K562 (cell line): ENCODE data around the gene GPX5. TPM values are rescaled to one million over a fixed set of nuclear protein-coding genes. Genes with fewer than 3 reads are reported as not detected.

ENCODE experiments used
- ATAC-seq: fragments of 200-7000 bp; cut with Tn5 transposase; 3 replicates; pipeline ENCODE4 v1.9.1; 2020; ENCODE audit warnings: moderate library complexity
- BruUV-seq: library from RNA; stranded (reverse); fragments of 400-500 nt; replicated peaks from 2 replicates; lab custom pipeline; 2021; lab: Mats Ljungman, UMichigan
- CTCF ChIA-PET: fragments of 300-600 bp; formaldehyde crosslinking; extraction: SDS; loops from one replicate; lab custom pipeline; 2021; ENCODE audit warnings: low intra/inter-chr PET ratio; lab: Yijun Ruan, JAX
- POLR2A ChIA-PET: fragments of 300-600, 350-650 bp; sonication (Branson Sonifier 250); formaldehyde crosslinking; extraction: SDS; loops from one replicate; lab custom pipeline; 2021; ENCODE audit warnings: antibody characterized with exemption, inconsistent platforms; lab: Yijun Ruan, JAX
- DNase-seq, 4 experiments: peaks; one replicate each; pipeline versions ENCODE4 v3.0.0 to v3.0.0-alpha.2; 2011 to 2018; ENCODE audit warnings: low spot score in 3 of 4, mixed read lengths in 3 of 4; ENCODE audit errors: extremely low read depth in 1 of 4
- FAIRE-seq: peaks from 2 replicates; lab custom pipeline; 2011; peaks lifted over from hg19 to GRCh38; lab: Jason Lieb, UNC
- H2AFZ ChIP-seq: 2 replicates; pipeline ENCODE4 v1.6.0; 2011; ENCODE audit warnings: low read depth, low read length, control low read depth, inconsistent platforms
- H3K27ac ChIP-seq: fragments of 200-600 bp; 3 replicates; pipeline ENCODE4 v1.8.0; 2011; ENCODE audit warnings: low read depth, mild to moderate bottlenecking, control low read depth, inconsistent platforms, low read length, moderate library complexity, mixed read lengths; ENCODE audit errors: extremely low read depth
- H3K27me3 ChIP-seq, 2 experiments: fragments of 300-600 bp in 1 of 2; 2 replicates in 1 of 2; 3 replicates in 1 of 2; pipeline versions ENCODE4 v1.6.0 to v1.8.0; 2011; ENCODE audit warnings: inconsistent platforms in 2 of 2, low read length in 2 of 2, mild to moderate bottlenecking in 1 of 2, mixed read lengths in 1 of 2, moderate library complexity in 1 of 2; ENCODE audit not compliant: control insufficient read depth in 2 of 2, insufficient read depth in 2 of 2
- H3K36me3 ChIP-seq: fragments of 300-600 bp; 3 replicates; pipeline ENCODE4 v1.8.0; 2011; ENCODE audit warnings: mild to moderate bottlenecking, low read length, inconsistent platforms; ENCODE audit not compliant: control insufficient read depth, insufficient read depth
- H3K4me1 ChIP-seq, 2 experiments: fragments of 200-600 bp in 1 of 2; replicated peaks in 1 of 2; 2 replicates in 1 of 2; 3 replicates in 1 of 2; pipeline versions ENCODE4 v1.5.1 to v1.8.0; 2011; ENCODE audit warnings: inconsistent platforms in 2 of 2, low read length in 2 of 2, mild to moderate bottlenecking in 1 of 2, mixed read lengths in 1 of 2, moderate library complexity in 1 of 2; ENCODE audit not compliant: control insufficient read depth in 2 of 2, insufficient read depth in 2 of 2
- H3K4me2 ChIP-seq: 2 replicates; pipeline ENCODE4 v1.6.1; 2011; ENCODE audit warnings: low read length, control low read depth, inconsistent platforms, mixed read lengths; ENCODE audit not compliant: insufficient read depth
- H3K4me3 ChIP-seq: fragments of 200-600 bp; sonication (generic), shearing (Covaris generic); 2 replicates; pipeline ENCODE4 v1.5.1; 2016; ENCODE audit warnings: control low read depth, inconsistent platforms
- H3K79me2 ChIP-seq: fragments of 200-600 bp; 3 replicates; pipeline ENCODE4 v1.8.0; 2011; ENCODE audit warnings: low read length, inconsistent platforms; ENCODE audit not compliant: control insufficient read depth, insufficient read depth
- H3K9ac ChIP-seq, 2 experiments: 2 replicates each; pipeline versions ENCODE4 v1.6.0 to v1.6.1; 2011; ENCODE audit warnings: low read depth in 2 of 2, low read length in 2 of 2, control low read depth in 1 of 2, inconsistent platforms in 1 of 2, mild to moderate bottlenecking in 1 of 2, mixed read lengths in 1 of 2; ENCODE audit not compliant: insufficient read depth in 1 of 2
- H3K9me1 ChIP-seq: one replicate; pipeline ENCODE4 v1.6.0; 2011; ENCODE audit warnings: inconsistent platforms, mild to moderate bottlenecking, low read length, moderate library complexity; ENCODE audit not compliant: control insufficient read depth, insufficient read depth
- H3K9me3 ChIP-seq: replicated peaks from 2 replicates; pipeline ENCODE4 v1.5.1; 2011; ENCODE audit warnings: low read depth, low read length, inconsistent platforms; ENCODE audit not compliant: control insufficient read depth, insufficient read depth
- H4K20me1 ChIP-seq: replicated peaks from 2 replicates; pipeline ENCODE4 v1.6.1; 2011; ENCODE audit warnings: low read length, inconsistent platforms, mixed read lengths; ENCODE audit not compliant: control insufficient read depth, insufficient read depth
- HOMEZ ChIP-seq: fragments of 250-450 bp; sonication (Bioruptor Pico); IDR thresholded peaks from 2 replicates; pipeline ENCODE4 v1.4.0; 2020; ENCODE audit warnings: mild to moderate bottlenecking, moderate library complexity
- KAT8 ChIP-seq: fragments of 450-650 bp; IDR thresholded peaks from 2 replicates; pipeline ENCODE4 v1.6.1; 2016; ENCODE audit warnings: low read depth, mild to moderate bottlenecking
- MAFG ChIP-seq: fragments of 450-650 bp; conservative IDR thresholded peaks from 2 replicates; pipeline ENCODE4 v1.6.1; 2016; ENCODE audit warnings: missing genetic modification characterization, missing compliant biosample characterization
- TEAD4 ChIP-seq, 2 experiments: sonication (generic) in 1 of 2; formaldehyde crosslinking in 1 of 2; IDR thresholded peaks; 2 replicates each; pipeline versions ENCODE4 v1.6.1 to v1.8.0; 2012 to 2022; ENCODE audit warnings: borderline replicate concordance in 1 of 2, inconsistent platforms in 1 of 2, low read length in 1 of 2, mild to moderate bottlenecking in 1 of 2, missing genetic modification reagents in 1 of 2
- ZBTB33 ChIP-seq: sonication (generic); formaldehyde crosslinking; IDR thresholded peaks from 2 replicates; pipeline ENCODE4 v1.8.1; 2023; ENCODE audit warnings: mild to moderate bottlenecking, missing genetic modification reagents
- WGBS: fragments of 100-300 bp; shearing (Covaris generic); methylation state at CpG from one replicate; pipeline ENCODE4 v1.1.6; 2016; ENCODE audit warnings: low coverage, mixed read lengths; ENCODE audit not compliant: insufficient coverage; ENCODE audit errors: missing lambda C conversion rate; 5-methylcytosine and 5-hydroxymethylcytosine counted together
- in situ Hi-C: fragments of 300-500 bp; cut with MboI; formaldehyde crosslinking; loops from 4 replicates; pipeline ENCODE4 v1.15.0; 2018; ENCODE audit warnings: inconsistent platforms, mixed read lengths
- intact Hi-C: fragments of 100-400 bp; cut with micrococcal nuclease; formaldehyde crosslinking; loops from 2 replicates; pipeline ENCODE4 v1.14.2; 2022
- polyA plus RNA-seq, 8 experiments: library from polyadenylated mRNA; depleted of rRNA in 4 of 8; stranded (reverse) in 5 of 8; unstranded in 3 of 8; fragments of >200 nt; fragmentation: Nextera tagmentation in 2 of 8; fragmentation: Illumina TruSeq in 1 of 8; extraction: Ambion mirVana in 2 of 8; extraction: Trizol in 1 of 8; gene quantifications; 2 replicates each; pipeline versions ENCODE4 v1.2.1 to v1.2.3, GENCODE V29; 2011 to 2014; ENCODE audit warnings: inconsistent platforms in 1 of 8, missing spikeins in 1 of 8
- total RNA-seq, 7 experiments: library from RNA; depleted of rRNA in 6 of 7; stranded (reverse); fragments of >200 nt in 6 of 7; fragmentation: Illumina TruSeq in 2 of 7; extraction: Trizol in 2 of 7; gene quantifications; 2 replicates each; pipeline versions ENCODE4 v1.2.1 to v1.2.3, GENCODE V29; 2011 to 2021; ENCODE audit warnings: low replicate concordance in 1 of 7

The GPX5 gene
- total and polyA plus RNA-seq, 9 of the 15 experiments (the other 6 are each of a cell fraction or from before 2014, with no cell fraction given) = 0.07 to 0.18 (median 0.15) TPM; not detected in 6

- 92% methylated on average over 46 of the region's 51 CpGs for WGBS
- no peak overlapping the region for H3K9ac ChIP-seq
- H2AFZ ChIP-seq = no peak overlapping the region
- CTCF ChIA-PET = no interaction called here
- H3K79me2 ChIP-seq = no peaks in the 10 kb centered on the region
- no peaks in the 10 kb centered on the region for H3K36me3 ChIP-seq
- in situ Hi-C loops = no loop called here
- no peak overlapping the region for H3K4me3 ChIP-seq
- H3K4me1 ChIP-seq = peaks cover 3 to 10% of the 10 kb centered on the region in 2 experiments; a peak in 4 of 5 replicates
- intact Hi-C loops = no loop called here
- no peak overlapping the region for H3K4me2 ChIP-seq
- POLR2A ChIA-PET = interaction anchor here (0.6 to 1.0 kb wide), 2 partner anchors 9 to 23 kb away, joined by 4 read pairs; no protein-coding TSS in a partner anchor
- BruUV-seq = no TSS peak
- no peak for DNase-seq
- FAIRE-seq = no peak
- H3K9me1 ChIP-seq = no peaks in the 10 kb centered on the region
- H4K20me1 ChIP-seq = no peaks in the 10 kb centered on the region
- no peak overlapping the region for H3K27ac ChIP-seq
- no peak for ATAC-seq
- TF ChIP-seq TEAD4 (IDR thresholded peaks at IDR 0.05; ENCODE audit: low read length) = no peak
- TF ChIP-seq TEAD4 (CRISPR knock-in tag; IDR thresholded peaks at IDR 0.05; ENCODE audit: borderline replicate concordance) = no peak
- TF ChIP-seq KAT8 = no peak
- no peak for TF ChIP-seq HOMEZ (CRISPR knock-in tag)
- TF ChIP-seq ZBTB33 (CRISPR knock-in tag) = peak; percentile 63; the same call in 1 of the 2 replicates
- TF ChIP-seq MAFG (tag) = no peak
- H3K9me3 ChIP-seq = no peaks in the 10 kb centered on the region
- H3K27me3 ChIP-seq = no peaks in the 10 kb centered on the region; a peak in 1 of 5 replicates
Measured at GRCh38 chr6:28511628-28512300, 13.9 kb upstream of the GPX5 start.
